Measurements from ENCODE around the gene MCF2L. TPM values are rescaled to one million over a fixed set of nuclear protein-coding genes. Genes with fewer than 3 reads are reported as not detected.

Gene MCF2L
- total and polyA plus RNA-seq, 2 experiments from 2014 or later = 27.6 to 38.6 TPM

DNA sequence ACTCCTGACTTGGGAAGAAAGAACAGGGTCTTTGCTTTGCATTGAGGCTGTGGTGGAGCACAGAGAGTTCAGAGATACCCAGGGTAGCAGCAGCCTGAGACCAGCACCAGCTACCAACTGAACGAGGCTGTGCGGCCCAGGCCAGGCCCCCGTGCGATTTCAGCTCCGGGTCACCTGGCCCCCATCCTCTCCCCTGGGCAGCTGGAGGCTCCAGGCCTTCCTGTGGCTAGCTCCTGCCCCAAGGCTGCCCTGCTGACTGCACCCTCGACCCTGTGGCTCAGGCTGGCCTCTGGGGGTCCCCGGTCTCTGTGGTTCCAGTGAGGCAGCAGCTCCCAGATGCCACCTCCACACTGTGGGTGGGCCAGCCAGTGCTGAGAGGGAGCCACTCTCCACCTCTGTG is 52.8 kb downstream of the MCF2L start:
- H3K4me1 ChIP-seq (ENCODE audit: low read depth) = peaks cover 21% of the 10 kb centered on the region
- H3K27ac ChIP-seq = no peak overlapping the region
- TF ChIP-seq, protein P1, sequence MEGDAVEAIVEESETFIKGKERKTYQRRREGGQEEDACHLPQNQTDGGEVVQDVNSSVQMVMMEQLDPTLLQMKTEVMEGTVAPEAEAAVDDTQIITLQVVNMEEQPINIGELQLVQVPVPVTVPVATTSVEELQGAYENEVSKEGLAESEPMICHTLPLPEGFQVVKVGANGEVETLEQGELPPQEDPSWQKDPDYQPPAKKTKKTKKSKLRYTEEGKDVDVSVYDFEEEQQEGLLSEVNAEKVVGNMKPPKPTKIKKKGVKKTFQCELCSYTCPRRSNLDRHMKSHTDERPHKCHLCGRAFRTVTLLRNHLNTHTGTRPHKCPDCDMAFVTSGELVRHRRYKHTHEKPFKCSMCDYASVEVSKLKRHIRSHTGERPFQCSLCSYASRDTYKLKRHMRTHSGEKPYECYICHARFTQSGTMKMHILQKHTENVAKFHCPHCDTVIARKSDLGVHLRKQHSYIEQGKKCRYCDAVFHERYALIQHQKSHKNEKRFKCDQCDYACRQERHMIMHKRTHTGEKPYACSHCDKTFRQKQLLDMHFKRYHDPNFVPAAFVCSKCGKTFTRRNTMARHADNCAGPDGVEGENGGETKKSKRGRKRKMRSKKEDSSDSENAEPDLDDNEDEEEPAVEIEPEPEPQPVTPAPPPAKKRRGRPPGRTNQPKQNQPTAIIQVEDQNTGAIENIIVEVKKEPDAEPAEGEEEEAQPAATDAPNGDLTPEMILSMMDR (IDR thresholded peaks at IDR 0.05; ENCODE audit: low read depth, low read length) = no peak
- H3K4me3 ChIP-seq = no peak overlapping the region
- no peaks in the 10 kb centered on the region for H3K9me3 ChIP-seq (ENCODE audit: low read depth)
- DNase-seq (ENCODE audit: low read depth in 1 of 2, low spot score in 1 of 2) = no peak
- H3K27me3 ChIP-seq = peaks cover under 1% of the 10 kb centered on the region
- H3K36me3 ChIP-seq = no peaks in the 10 kb centered on the region

DNA sequence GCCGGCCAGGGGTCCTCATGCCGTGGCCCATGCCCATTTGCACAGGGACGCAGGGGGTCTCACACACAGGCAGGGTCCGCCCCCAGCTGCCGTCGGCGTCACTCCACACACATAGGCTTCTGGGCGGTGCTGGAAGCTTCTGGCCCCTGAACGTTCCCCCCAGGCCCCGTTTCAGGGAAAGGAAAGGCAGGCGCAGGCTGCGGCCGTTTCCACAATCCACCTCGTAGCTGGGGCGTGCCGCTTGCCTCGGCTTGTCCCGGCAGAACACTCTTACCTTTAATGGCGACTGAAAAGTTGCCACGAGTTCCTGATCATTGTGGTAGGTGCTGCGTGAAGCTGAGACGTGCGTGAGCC is 53.4 kb downstream of the MCF2L start:
- no peak overlapping the region for H3K4me3 ChIP-seq
- TF ChIP-seq, protein P1 (IDR thresholded peaks at IDR 0.05; ENCODE audit: low read depth, low read length) = no peak
- H3K27me3 ChIP-seq = peaks cover 6% of the 10 kb centered on the region
- peaks cover 21% of the 10 kb centered on the region for H3K4me1 ChIP-seq (ENCODE audit: low read depth)
- DNase-seq (ENCODE audit: low read depth in 1 of 2, low spot score in 1 of 2) = no peak
- no peaks in the 10 kb centered on the region for H3K36me3 ChIP-seq
- H3K27ac ChIP-seq = no peak overlapping the region
- H3K9me3 ChIP-seq (ENCODE audit: low read depth) = no peaks in the 10 kb centered on the region

DNA sequence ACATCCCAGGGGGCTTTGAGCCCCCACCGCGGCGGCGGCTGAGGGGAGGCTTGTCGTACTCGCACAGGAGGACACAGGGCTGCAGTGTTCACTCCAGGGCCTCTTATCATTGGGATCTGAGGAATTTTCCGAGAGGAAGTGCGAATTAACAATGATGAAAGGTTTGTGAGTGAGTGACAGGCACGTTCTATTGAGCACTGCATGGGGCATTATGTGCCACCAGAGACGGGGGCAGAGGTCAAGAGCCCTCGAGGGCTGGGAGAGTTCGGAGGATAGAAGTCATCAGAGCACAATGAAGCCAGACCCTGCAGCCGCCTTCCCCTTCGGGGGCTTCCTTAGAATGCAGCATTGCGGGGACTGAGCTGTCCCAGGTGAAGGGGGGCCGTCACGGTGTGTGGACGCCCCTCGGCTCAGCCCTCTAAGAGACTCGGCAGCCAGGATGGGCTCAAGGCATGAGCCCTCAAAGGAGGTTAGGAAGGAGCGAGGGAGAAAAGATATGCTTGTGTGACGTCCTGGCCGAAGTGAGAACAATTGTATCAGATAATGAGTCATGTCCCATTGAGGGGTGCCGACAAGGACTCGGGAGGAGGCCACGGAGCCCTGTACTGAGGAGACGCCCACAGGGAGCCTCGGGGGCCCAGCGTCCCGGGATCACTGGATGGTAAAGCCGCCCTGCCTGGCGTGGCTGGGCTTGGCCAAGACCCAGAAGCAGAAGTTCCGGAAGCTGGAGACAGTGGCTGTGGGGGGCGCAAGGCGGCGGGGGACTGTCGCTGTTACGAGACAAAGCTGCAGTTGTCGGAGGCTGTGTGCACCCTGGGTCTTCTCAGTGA is 53.9 kb downstream of the MCF2L start:
- TF ChIP-seq, protein P1 (IDR thresholded peaks at IDR 0.05; ENCODE audit: low read depth, low read length) = no peak
- H3K27ac ChIP-seq = no peak overlapping the region
- peak; percentile 66 to 75 for DNase-seq (ENCODE audit: low read depth in 1 of 2, low spot score in 1 of 2)
- peaks cover 21% of the 10 kb centered on the region for H3K4me1 ChIP-seq (ENCODE audit: low read depth)
- no peaks in the 10 kb centered on the region for H3K36me3 ChIP-seq
- H3K27me3 ChIP-seq = peaks cover 10% of the 10 kb centered on the region
- H3K4me3 ChIP-seq = no peak overlapping the region
- no peaks in the 10 kb centered on the region for H3K9me3 ChIP-seq (ENCODE audit: low read depth)

DNA sequence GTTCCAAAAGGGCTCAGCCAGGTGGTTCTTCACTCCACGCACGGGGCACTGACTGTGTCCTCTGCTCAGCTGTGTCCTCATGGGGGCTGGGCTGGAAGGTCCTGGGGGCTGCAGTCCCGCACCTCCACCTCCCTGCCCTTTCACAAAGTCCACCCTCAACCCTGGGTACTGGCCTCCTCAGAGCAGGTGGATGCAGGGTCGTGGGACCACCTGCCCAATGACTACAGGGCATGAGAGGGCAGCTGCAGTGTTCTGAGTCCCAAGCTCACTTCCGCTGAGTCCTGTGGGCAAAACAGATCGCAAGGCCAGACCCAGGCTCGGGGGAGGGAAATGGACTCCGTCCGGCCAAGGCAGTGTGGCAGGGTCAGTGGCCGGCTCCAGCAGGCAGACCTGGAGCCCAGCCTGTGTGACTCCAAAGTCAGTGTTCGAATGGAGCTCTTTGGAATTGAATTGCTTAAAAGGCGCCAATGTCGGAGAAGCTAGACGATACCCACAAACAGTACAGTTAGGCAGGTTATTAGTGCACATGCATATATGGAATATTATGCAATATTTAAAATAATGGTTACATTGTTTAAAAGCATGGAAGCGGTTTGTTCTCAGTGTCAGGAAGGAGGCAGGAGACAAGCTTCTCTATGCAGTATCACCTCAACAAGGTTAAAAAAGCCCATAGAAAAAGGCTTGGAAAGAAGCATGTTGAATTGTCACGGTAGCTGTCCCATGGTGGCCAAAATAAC is 54.8 kb downstream of the MCF2L start:
- H3K36me3 ChIP-seq = no peaks in the 10 kb centered on the region
- no peak overlapping the region for H3K27ac ChIP-seq
- no peak overlapping the region for H3K4me3 ChIP-seq
- H3K9me3 ChIP-seq (ENCODE audit: low read depth) = no peaks in the 10 kb centered on the region
- no peak for DNase-seq (ENCODE audit: low read depth in 1 of 2, low spot score in 1 of 2)
- peaks cover 21% of the 10 kb centered on the region for H3K4me1 ChIP-seq (ENCODE audit: low read depth)
- TF ChIP-seq, protein P1 (IDR thresholded peaks at IDR 0.05; ENCODE audit: low read depth, low read length) = no peak
- peaks cover 10% of the 10 kb centered on the region for H3K27me3 ChIP-seq

DNA sequence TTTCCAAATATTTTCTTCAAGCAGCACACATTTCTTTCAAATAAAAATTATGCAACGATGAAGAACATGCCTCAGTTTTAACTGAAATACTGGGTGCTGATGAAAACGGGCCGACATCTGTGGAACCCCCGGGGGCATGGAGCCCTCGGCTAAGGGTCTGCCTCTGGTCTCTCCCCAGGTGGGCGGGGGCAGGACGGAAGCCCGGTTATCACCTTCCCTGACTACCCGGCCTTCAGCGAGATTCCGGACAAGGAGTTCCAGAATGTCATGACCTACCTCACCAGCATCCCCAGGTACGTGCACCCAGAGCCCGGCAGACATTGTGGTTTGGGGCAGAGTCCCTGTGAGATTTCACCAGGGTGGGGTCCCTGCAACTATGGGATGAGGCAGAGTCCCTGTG is 55.5 kb downstream of the MCF2L start:
- TF ChIP-seq, protein P1 (IDR thresholded peaks at IDR 0.05; ENCODE audit: low read depth, low read length) = no peak
- Histone ChIP-seq H3K27me3 (peaks cover 10% of the 10 kb centered on the region), H3K4me3 (no peak overlapping the region), H3K27ac (no peak overlapping the region), H3K9me3 (ENCODE audit: low read depth) (no peaks in the 10 kb centered on the region), H3K36me3 (no peaks in the 10 kb centered on the region), H3K4me1 (ENCODE audit: low read depth) (peaks cover 21% of the 10 kb centered on the region)
- no peak for DNase-seq (ENCODE audit: low read depth in 1 of 2, low spot score in 1 of 2)
